ENCODE data around the gene RNF213.

- no peak for TF ChIP-seq POLR2A (IDR thresholded peaks at IDR 0.05; ENCODE audit: extremely low read depth, insufficient read length)
- TF ChIP-seq CTCF (IDR thresholded peaks at IDR 0.05; ENCODE audit: low read depth, low read length) = no peak
- TF ChIP-seq, protein P1, sequence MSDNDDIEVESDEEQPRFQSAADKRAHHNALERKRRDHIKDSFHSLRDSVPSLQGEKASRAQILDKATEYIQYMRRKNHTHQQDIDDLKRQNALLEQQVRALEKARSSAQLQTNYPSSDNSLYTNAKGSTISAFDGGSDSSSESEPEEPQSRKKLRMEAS (IDR thresholded peaks at IDR 0.05; ENCODE audit: low read depth, low read length) = no peak
- no peak for TF ChIP-seq MYC (IDR thresholded peaks at IDR 0.05; ENCODE audit: low read depth, low read length)
Observed at GRCh38 chr17:80346498-80347275, 86.0 kb downstream of the RNF213 start.

Data from NB4 (cell line).